ENCODE measurements around the gene ERCC6L2. TPM values are rescaled to one million over a fixed set of nuclear protein-coding genes. Genes with fewer than 3 reads are reported as not detected.

ERCC6L2 gene
- total RNA-seq, 1 experiment from 2014 or later, result 39.7 TPM

DNA sequence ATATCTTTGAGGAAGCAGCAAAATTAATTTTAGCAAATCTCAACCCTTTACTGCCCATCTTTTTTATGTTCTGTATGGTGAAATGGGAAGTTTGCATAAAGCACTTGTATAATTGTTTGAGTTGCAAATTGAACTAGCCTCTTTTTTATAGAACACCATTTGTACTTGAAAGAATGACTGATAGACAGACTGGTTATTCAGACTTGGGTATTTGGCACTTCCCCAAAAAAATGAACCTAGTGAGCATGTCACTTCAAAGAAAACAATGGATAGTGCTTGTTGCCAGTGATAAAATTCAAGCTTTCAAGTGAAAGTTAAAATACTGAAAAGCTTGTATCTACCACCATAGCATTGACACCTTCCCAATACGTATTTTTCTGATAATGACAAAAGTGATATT, 115.8 kb downstream of the ERCC6L2 start:
- H3K4me3 ChIP-seq (ENCODE audit: low read depth in 2 of 2, low read length in 2 of 2), result no peak overlapping the region
- BruUV-seq (replicated peaks), result no TSS peak
- CTCF ChIA-PET, result no interaction called here

DNA sequence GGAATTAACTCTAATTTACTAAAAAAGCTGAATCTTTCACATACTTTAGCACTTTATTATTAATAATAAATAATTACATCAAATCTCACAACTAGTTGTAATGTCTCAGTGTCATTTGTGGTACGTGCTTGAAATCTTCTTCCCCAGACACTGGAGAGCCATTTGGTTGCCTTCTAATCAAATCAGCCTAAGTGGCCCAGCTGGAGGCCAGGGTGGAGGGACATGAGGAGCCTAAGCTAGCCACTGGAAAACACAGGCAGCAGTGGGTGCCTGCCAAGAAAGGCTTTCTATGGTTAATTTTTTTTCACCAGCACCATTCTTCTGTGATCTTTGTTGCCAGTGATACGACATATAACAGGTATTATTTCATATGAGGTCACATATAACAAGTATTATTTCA, 117.0 kb downstream of the ERCC6L2 start:
- no peak for TF ChIP-seq POLR2AphosphoS5 (IDR thresholded peaks at IDR 0.05; ENCODE audit: low read depth, low read length)
- TF ChIP-seq, protein P1, sequence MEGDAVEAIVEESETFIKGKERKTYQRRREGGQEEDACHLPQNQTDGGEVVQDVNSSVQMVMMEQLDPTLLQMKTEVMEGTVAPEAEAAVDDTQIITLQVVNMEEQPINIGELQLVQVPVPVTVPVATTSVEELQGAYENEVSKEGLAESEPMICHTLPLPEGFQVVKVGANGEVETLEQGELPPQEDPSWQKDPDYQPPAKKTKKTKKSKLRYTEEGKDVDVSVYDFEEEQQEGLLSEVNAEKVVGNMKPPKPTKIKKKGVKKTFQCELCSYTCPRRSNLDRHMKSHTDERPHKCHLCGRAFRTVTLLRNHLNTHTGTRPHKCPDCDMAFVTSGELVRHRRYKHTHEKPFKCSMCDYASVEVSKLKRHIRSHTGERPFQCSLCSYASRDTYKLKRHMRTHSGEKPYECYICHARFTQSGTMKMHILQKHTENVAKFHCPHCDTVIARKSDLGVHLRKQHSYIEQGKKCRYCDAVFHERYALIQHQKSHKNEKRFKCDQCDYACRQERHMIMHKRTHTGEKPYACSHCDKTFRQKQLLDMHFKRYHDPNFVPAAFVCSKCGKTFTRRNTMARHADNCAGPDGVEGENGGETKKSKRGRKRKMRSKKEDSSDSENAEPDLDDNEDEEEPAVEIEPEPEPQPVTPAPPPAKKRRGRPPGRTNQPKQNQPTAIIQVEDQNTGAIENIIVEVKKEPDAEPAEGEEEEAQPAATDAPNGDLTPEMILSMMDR (IDR thresholded peaks at IDR 0.05), result no peak
- no peak for TF ChIP-seq TCF7L2 (IDR thresholded peaks at IDR 0.05; ENCODE audit: low read depth, low read length)
- no peak for TF ChIP-seq SIN3A (IDR thresholded peaks at IDR 0.05; ENCODE audit: borderline replicate concordance, insufficient read depth, low read depth, low read length)
- TF ChIP-seq, protein P2, sequence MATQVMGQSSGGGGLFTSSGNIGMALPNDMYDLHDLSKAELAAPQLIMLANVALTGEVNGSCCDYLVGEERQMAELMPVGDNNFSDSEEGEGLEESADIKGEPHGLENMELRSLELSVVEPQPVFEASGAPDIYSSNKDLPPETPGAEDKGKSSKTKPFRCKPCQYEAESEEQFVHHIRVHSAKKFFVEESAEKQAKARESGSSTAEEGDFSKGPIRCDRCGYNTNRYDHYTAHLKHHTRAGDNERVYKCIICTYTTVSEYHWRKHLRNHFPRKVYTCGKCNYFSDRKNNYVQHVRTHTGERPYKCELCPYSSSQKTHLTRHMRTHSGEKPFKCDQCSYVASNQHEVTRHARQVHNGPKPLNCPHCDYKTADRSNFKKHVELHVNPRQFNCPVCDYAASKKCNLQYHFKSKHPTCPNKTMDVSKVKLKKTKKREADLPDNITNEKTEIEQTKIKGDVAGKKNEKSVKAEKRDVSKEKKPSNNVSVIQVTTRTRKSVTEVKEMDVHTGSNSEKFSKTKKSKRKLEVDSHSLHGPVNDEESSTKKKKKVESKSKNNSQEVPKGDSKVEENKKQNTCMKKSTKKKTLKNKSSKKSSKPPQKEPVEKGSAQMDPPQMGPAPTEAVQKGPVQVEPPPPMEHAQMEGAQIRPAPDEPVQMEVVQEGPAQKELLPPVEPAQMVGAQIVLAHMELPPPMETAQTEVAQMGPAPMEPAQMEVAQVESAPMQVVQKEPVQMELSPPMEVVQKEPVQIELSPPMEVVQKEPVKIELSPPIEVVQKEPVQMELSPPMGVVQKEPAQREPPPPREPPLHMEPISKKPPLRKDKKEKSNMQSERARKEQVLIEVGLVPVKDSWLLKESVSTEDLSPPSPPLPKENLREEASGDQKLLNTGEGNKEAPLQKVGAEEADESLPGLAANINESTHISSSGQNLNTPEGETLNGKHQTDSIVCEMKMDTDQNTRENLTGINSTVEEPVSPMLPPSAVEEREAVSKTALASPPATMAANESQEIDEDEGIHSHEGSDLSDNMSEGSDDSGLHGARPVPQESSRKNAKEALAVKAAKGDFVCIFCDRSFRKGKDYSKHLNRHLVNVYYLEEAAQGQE (IDR thresholded peaks at IDR 0.05; ENCODE audit: insufficient read depth in 1 of 2, low read depth in 2 of 2, low read length in 1 of 2), result no peak
- no peaks in the 10 kb centered on the region for H3K9me3 ChIP-seq (ENCODE audit: control insufficient read depth, insufficient read depth, low read depth, low read length)
- no peak overlapping the region for H3K4me3 ChIP-seq (ENCODE audit: low read depth in 2 of 2, low read length in 2 of 2)
- POLR2A ChIA-PET, result no interaction called here
- ATAC-seq, result no peak
- CTCF ChIA-PET, result no interaction called here
- DNase-seq (ENCODE audit: low read depth, low spot score), result no peak
- H3K27ac ChIP-seq (ENCODE audit: low read length), result no peak overlapping the region
- no TSS peak for BruUV-seq (replicated peaks)
- intact Hi-C loops (cut with micrococcal nuclease; ENCODE audit: unreplicated experiment) (no loop called here), in situ Hi-C loops (cut with HindIII; ENCODE audit: low pct_unique_long_range_greater_than_20kb, low sequenced_read_pairs) (no loop called here)
- H3K27me3 ChIP-seq (ENCODE audit: control insufficient read depth, insufficient read depth, low read length), result no peaks in the 10 kb centered on the region
- no peaks in the 10 kb centered on the region for H3K36me3 ChIP-seq (ENCODE audit: control insufficient read depth, insufficient read depth, low read length)
- no peaks in the 10 kb centered on the region for H3K4me1 ChIP-seq (ENCODE audit: control insufficient read depth, insufficient read depth, low read length)

More for the DNA sequence above, 115.8 kb downstream of the ERCC6L2 start:
- Histone ChIP-seq H3K9me3 (ENCODE audit: control insufficient read depth, insufficient read depth, low read depth, low read length) (no peaks in the 10 kb centered on the region), H3K36me3 (ENCODE audit: control insufficient read depth, insufficient read depth, low read length) (no peaks in the 10 kb centered on the region), H3K4me1 (ENCODE audit: control insufficient read depth, insufficient read depth, low read length) (no peaks in the 10 kb centered on the region), H3K27ac (ENCODE audit: low read length) (no peak overlapping the region), H3K27me3 (ENCODE audit: control insufficient read depth, insufficient read depth, low read length) (no peaks in the 10 kb centered on the region)
- no peak for ATAC-seq
- POLR2A ChIA-PET, result no interaction called here
- in situ Hi-C loops (cut with HindIII; ENCODE audit: low pct_unique_long_range_greater_than_20kb, low sequenced_read_pairs), result no loop called here
- no peak for DNase-seq (ENCODE audit: low read depth, low spot score)
- intact Hi-C loops (cut with micrococcal nuclease; ENCODE audit: unreplicated experiment), result no loop called here
- TF ChIP-seq, protein P1 (IDR thresholded peaks at IDR 0.05), result no peak
- TF ChIP-seq TCF7L2 (IDR thresholded peaks at IDR 0.05; ENCODE audit: low read depth, low read length), result no peak
- TF ChIP-seq, protein P2 (IDR thresholded peaks at IDR 0.05; ENCODE audit: insufficient read depth in 1 of 2, low read depth in 2 of 2, low read length in 1 of 2), result no peak
- TF ChIP-seq SIN3A (IDR thresholded peaks at IDR 0.05; ENCODE audit: borderline replicate concordance, insufficient read depth, low read depth, low read length), result no peak
- TF ChIP-seq POLR2AphosphoS5 (IDR thresholded peaks at IDR 0.05; ENCODE audit: low read depth, low read length), result no peak
